PC-9 (cell line): Measurements from ENCODE around the gene TPD52L3. TPM values are rescaled to one million over a fixed set of nuclear protein-coding genes. Genes with fewer than 3 reads are reported as not detected.

Experiments used
- BruUV-seq: library from RNA; stranded (reverse); fragments of 400-500 nt; replicated peaks from 2 replicates; lab custom pipeline; 2021; lab: Mats Ljungman, UMichigan
- CTCF ChIA-PET: fragments of 300-600 bp; sonication (Branson Sonifier 250); formaldehyde crosslinking; loops from one replicate; lab custom pipeline; 2022; ENCODE audit warnings: antibody characterized with exemption; lab: Charles Lee
- POLR2A ChIA-PET: fragments of 300-600 bp; sonication (Branson Sonifier 250); formaldehyde crosslinking; loops from one replicate; lab custom pipeline; 2022; ENCODE audit warnings: antibody characterized with exemption; ENCODE audit not compliant: unreplicated experiment; lab: Charles Lee
- DNase-seq, 2 experiments: peaks; one replicate each; pipeline versions ENCODE4 v3.0.0 to v3.0.0-alpha.2; 2015 to 2022; ENCODE audit warnings: mixed read lengths in 1 of 2
- H2AFZ ChIP-seq: fragments of 200-600 bp; sonication (generic); 2 replicates; pipeline ENCODE4 v1.8.1; 2017; ENCODE audit warnings: antibody characterized with exemption
- H3F3A ChIP-seq: fragments of 200-600 bp; sonication (generic); 2 replicates; pipeline ENCODE4 v1.8.1; 2017; ENCODE audit warnings: antibody characterized with exemption, mild to moderate bottlenecking, low read depth; ENCODE audit not compliant: insufficient read depth
- H3K27ac ChIP-seq: fragments of 200-600 bp; sonication (generic); 2 replicates; pipeline ENCODE4 v1.6.1; 2016; ENCODE audit warnings: mixed run types
- H3K27me3 ChIP-seq: fragments of 200-600 bp; sonication (generic); 2 replicates; pipeline ENCODE4 v1.6.1; 2016; ENCODE audit warnings: low read depth, mixed run types; ENCODE audit not compliant: insufficient read depth
- H3K36me3 ChIP-seq: fragments of 200-600 bp; sonication (generic); 2 replicates; pipeline ENCODE4 v1.6.1; 2016; ENCODE audit warnings: low read depth, mixed run types
- H3K4me1 ChIP-seq: fragments of 200-600 bp; sonication (generic); replicated peaks from 2 replicates; pipeline ENCODE4 v1.6.1; 2016; ENCODE audit warnings: mixed run types; ENCODE audit not compliant: insufficient read depth
- H3K4me2 ChIP-seq: fragments of 200-600 bp; sonication (generic); 2 replicates; pipeline ENCODE4 v1.6.1; 2017; ENCODE audit warnings: mixed run types
- H3K4me3 ChIP-seq: fragments of 200-600 bp; sonication (generic); 2 replicates; pipeline ENCODE4 v1.6.1; 2016; ENCODE audit warnings: mixed run types
- H3K79me2 ChIP-seq: fragments of 200-600 bp; sonication (generic); 2 replicates; pipeline ENCODE4 v1.6.1; 2017; ENCODE audit warnings: low read depth, mixed run types
- H3K9me2 ChIP-seq: fragments of 200-600 bp; sonication (generic); 2 replicates; pipeline ENCODE4 v1.8.1; 2017; ENCODE audit warnings: mild to moderate bottlenecking; ENCODE audit not compliant: insufficient read depth
- H3K9me3 ChIP-seq: fragments of 200-600 bp; sonication (generic); 2 replicates; pipeline ENCODE4 v1.8.1; 2016; ENCODE audit warnings: low read depth; ENCODE audit not compliant: insufficient read depth
- H4K20me1 ChIP-seq: fragments of 200-600 bp; sonication (generic); 2 replicates; pipeline ENCODE4 v1.8.1; 2017; ENCODE audit not compliant: insufficient read depth
- EZH2 ChIP-seq: fragments of 200-600 bp; sonication (generic); IDR thresholded peaks from 2 replicates; pipeline ENCODE4 v1.8.0; 2017; ENCODE audit warnings: antibody characterized with exemption, low read depth
- intact Hi-C: fragments of 100-400 bp; cut with micrococcal nuclease; formaldehyde crosslinking; loops from one replicate; pipeline ENCODE4 v1.10.0; 2022; ENCODE audit not compliant: unreplicated experiment
- total RNA-seq: library from RNA; stranded (reverse); gene quantifications from 2 replicates; pipeline ENCODE4 v1.2.3, GENCODE V29; 2021
- TF ChIP-seq, protein P1 (sequence below): fragments of 200-600 bp; sonication (generic); conservative IDR thresholded peaks from 2 replicates; pipeline ENCODE4 v1.6.1; 2017; ENCODE audit warnings: mixed run types, antibody characterized with exemption, mild to moderate bottlenecking, moderate library complexity

Gene TPD52L3
- total RNA-seq, 1 experiment from 2014 or later = not detected

DNA sequence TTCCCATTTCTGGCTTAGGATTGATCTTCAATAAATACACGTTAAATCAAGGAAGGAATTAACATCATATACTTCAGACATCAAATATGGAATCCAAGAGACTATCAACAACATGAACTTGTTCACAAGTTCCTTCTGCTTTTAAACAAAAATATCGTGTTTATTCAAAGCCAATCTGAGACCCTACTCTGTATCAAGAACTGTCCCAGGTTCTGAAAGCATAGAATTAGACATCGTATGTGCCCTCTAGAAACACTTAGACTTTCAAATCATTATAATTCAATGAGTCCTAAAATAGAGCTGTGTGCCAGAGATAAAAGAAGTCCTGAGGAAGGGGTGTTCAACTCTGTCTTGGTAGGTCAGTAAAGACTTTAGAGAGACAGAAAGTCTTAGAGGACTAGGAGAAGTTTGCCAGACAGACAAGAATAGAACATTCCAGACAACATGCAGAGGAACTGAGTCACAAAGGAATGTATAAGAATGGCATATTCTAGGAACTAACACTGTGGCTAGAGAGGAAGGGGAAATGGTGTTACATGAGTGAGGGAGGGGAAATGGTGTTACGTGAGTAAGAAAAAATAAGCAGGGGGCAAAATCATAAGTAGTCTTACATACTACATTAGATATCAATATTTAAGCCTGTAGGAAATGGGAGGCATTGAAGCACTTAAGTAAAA, 2.9 kb downstream of the TPD52L3 start:
- Histone ChIP-seq H3K36me3 (no peaks in the 10 kb centered on the region), H3K4me1 (no peaks in the 10 kb centered on the region), H3K4me2 (no peak overlapping the region), H3K9me3 (no peaks in the 10 kb centered on the region), H2AFZ (no peak overlapping the region), H3K27ac (no peak overlapping the region), H3K79me2 (no peaks in the 10 kb centered on the region), H3K27me3 (no peaks in the 10 kb centered on the region), H3F3A (no peaks in the 10 kb centered on the region), H3K4me3 (no peak overlapping the region), H4K20me1 (no peaks in the 10 kb centered on the region), H3K9me2 (no peaks in the 10 kb centered on the region)
- intact Hi-C loops = no loop called here
- POLR2A ChIA-PET = no interaction called here
- no TSS peak for BruUV-seq
- DNase-seq = no peak
- CTCF ChIA-PET = no interaction called here
- no peak for TF ChIP-seq EZH2
- TF ChIP-seq, protein P1, sequence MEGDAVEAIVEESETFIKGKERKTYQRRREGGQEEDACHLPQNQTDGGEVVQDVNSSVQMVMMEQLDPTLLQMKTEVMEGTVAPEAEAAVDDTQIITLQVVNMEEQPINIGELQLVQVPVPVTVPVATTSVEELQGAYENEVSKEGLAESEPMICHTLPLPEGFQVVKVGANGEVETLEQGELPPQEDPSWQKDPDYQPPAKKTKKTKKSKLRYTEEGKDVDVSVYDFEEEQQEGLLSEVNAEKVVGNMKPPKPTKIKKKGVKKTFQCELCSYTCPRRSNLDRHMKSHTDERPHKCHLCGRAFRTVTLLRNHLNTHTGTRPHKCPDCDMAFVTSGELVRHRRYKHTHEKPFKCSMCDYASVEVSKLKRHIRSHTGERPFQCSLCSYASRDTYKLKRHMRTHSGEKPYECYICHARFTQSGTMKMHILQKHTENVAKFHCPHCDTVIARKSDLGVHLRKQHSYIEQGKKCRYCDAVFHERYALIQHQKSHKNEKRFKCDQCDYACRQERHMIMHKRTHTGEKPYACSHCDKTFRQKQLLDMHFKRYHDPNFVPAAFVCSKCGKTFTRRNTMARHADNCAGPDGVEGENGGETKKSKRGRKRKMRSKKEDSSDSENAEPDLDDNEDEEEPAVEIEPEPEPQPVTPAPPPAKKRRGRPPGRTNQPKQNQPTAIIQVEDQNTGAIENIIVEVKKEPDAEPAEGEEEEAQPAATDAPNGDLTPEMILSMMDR = no peak

DNA sequence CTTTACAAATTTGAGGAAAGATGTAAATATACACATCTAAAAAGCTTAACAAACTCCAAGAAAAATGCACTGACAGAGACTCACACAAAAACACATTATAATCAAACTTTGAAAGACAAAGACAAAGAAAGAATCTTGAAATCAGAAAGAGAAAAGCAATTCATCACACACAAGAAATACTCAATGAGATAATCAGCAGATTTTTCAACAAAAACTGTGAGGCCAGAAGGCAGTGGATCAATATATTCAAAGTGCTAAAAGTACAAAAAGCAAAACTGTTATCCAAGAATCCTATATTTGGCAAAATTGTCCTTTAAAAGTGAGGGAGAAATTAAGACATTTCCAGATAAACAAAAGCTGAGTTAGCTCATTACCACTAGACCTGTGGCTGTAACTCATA, 6.1 kb downstream of the TPD52L3 start:
- Histone ChIP-seq H3K79me2 (no peaks in the 10 kb centered on the region), H3K9me3 (no peaks in the 10 kb centered on the region), H3K27ac (no peak overlapping the region), H4K20me1 (no peaks in the 10 kb centered on the region), H3K36me3 (no peaks in the 10 kb centered on the region), H3K27me3 (no peaks in the 10 kb centered on the region), H3K4me3 (no peak overlapping the region), H3K4me2 (no peak overlapping the region), H3F3A (no peaks in the 10 kb centered on the region), H3K9me2 (no peaks in the 10 kb centered on the region), H2AFZ (no peak overlapping the region), H3K4me1 (no peaks in the 10 kb centered on the region)
- no peak for TF ChIP-seq EZH2
- TF ChIP-seq, protein P1 = no peak
- ChIA-PET POLR2A (no interaction called here), CTCF (no interaction called here)
- intact Hi-C loops = no loop called here
- no TSS peak for BruUV-seq
- DNase-seq = no peak

DNA sequence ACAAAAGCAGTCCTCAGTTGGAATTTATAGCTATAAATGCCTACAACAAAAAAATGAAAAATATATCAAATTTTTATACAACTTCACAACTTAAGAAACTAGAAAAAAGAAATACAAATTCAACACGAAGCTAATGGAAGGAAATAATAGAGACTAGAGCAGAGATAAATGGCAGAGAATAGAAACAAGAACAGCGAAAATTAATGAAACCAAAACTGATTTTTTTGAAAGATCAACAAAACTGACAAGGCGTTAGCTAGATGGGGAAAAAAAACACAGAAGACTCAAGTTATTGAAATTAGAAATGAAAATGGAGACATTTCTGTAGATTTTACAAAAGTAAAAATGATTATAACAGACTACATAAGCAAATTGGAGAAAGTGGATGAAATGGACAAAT, 20.6 kb downstream of the TPD52L3 start:
- TF ChIP-seq, protein P1 = no peak
- no peak for TF ChIP-seq EZH2
- Histone ChIP-seq H3K27ac (no peak overlapping the region), H3K27me3 (no peaks in the 10 kb centered on the region), H3K36me3 (no peaks in the 10 kb centered on the region), H2AFZ (0 out of 2 replicates have a peak overlapping the region, but pooled peaks have one; percentile 27), H3K4me3 (no peak overlapping the region), H3K4me2 (no peak overlapping the region), H3K9me3 (no peaks in the 10 kb centered on the region), H4K20me1 (no peaks in the 10 kb centered on the region), H3K4me1 (peaks cover 11% of the 10 kb centered on the region), H3K9me2 (no peaks in the 10 kb centered on the region), H3F3A (no peaks in the 10 kb centered on the region), H3K79me2 (no peaks in the 10 kb centered on the region)
- DNase-seq = no peak
- intact Hi-C loops = no loop called here
- ChIA-PET CTCF (interaction anchor here (0.7 kb wide), 1 partner anchor 761 kb away, joined by 3 read pairs; no protein-coding TSS in a partner anchor), POLR2A (no interaction called here)
- no TSS peak for BruUV-seq
